Tibial nerve (tissue), 4 donors: Measurements from ENCODE around the gene FAS. TPM values are rescaled to one million over a fixed set of nuclear protein-coding genes. Genes with fewer than 3 reads are reported as not detected.

ENCODE experiments used
- DNase-seq, 2 donors: peaks; one replicate each; pipeline ENCODE4 v3.0.0-alpha.2; 2019; ENCODE audit warnings: low spot score in 2 of 2
- H3K27ac ChIP-seq, 4 donors: fragments of 200-600 bp; sonication (generic) in 3 of 4; one replicate each; pipeline ENCODE4 v1.5.1; 2017 to 2019; ENCODE audit warnings: mild to moderate bottlenecking in 1 of 4
- H3K27me3 ChIP-seq, 2 donors: fragments of 200-600 bp; sonication (generic) in 1 of 2; one replicate each; pipeline versions ENCODE4 v1.5.1 to v1.6.0; 2017 to 2019
- H3K36me3 ChIP-seq, 3 donors: fragments of 200-600 bp; sonication (generic); one replicate each; pipeline ENCODE4 v1.5.1; 2018 to 2019
- H3K4me1 ChIP-seq, 4 donors: fragments of 200-600 bp; sonication (generic) in 3 of 4; one replicate each; pipeline ENCODE4 v1.5.1; 2017 to 2019
- H3K4me3 ChIP-seq, 4 donors: fragments of 200-600 bp; sonication (generic) in 3 of 4; one replicate each; pipeline ENCODE4 v1.5.1; 2017 to 2019; ENCODE audit warnings: mild to moderate bottlenecking in 1 of 4, moderate library complexity in 1 of 4
- H3K9me3 ChIP-seq, 4 donors: fragments of 200-600 bp; sonication (generic) in 3 of 4; one replicate each; pipeline ENCODE4 v1.5.1; 2017 to 2019
- CTCF ChIP-seq, 5 experiments: fragments of 200-600 bp in 3 of 5; fragments of 450-650 bp in 2 of 5; sonication (generic) in 3 of 5; IDR thresholded peaks; one replicate each; pipeline ENCODE4 v1.5.1; 2016 to 2019; ENCODE audit warnings: antibody characterized with exemption in 5 of 5, mild to moderate bottlenecking in 3 of 5, moderate library complexity in 2 of 5
- EP300 ChIP-seq, 2 donors: sonication (generic); formaldehyde crosslinking; IDR thresholded peaks; one replicate each; pipeline ENCODE4 v1.6.1; 2017; ENCODE audit warnings: antibody characterized with exemption in 2 of 2, mild to moderate bottlenecking in 1 of 2
- POLR2A ChIP-seq, 2 donors: fragments of 450-650 bp; IDR thresholded peaks; one replicate each; pipeline ENCODE4 v1.6.1; 2017; ENCODE audit warnings: antibody characterized with exemption in 2 of 2, mild to moderate bottlenecking in 2 of 2, moderate library complexity in 2 of 2
- WGBS, 2 donors: methylation state at CpG; one replicate each; pipeline ENCODE4 v1.1.5; 2018; 5-methylcytosine and 5-hydroxymethylcytosine counted together
- total RNA-seq, 4 donors: library from RNA; depleted of rRNA; stranded (reverse); fragments of >200 nt; gene quantifications; one replicate each; pipeline ENCODE4 v1.1.0, GENCODE V29; 2016

The FAS gene
- total RNA-seq, 4 donors from 2014 or later, result 18.4 to 32.2 (median 20.9) TPM

DNA sequence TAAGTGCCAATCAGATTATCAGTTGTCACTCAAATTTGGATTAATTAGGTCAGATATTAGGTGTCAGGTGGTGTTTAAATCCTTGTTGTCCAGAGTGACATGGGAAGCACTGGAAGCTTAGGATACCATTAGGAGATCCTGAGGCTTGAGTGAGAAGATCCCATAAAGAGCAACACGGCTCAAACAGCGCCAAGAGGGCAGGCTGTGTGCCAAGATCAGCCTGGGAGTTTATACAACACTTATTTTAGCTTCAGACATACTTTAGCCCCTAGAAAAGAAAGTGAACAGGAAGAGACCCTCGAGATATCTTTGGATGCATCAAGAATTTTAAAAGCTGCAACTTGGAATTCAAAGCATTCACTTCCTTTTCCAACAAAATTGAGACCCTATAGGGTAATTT, 23.8 kb upstream of the FAS start:
- 33 to 34% methylated on average over 3 of the region's 3 CpGs for whole genome bisulfite sequencing, 2 donors
- no peaks in the 10 kb centered on the region for H3K27me3 ChIP-seq
- TF ChIP-seq POLR2A (IDR thresholded peaks at IDR 0.05) (no peak), CTCF (IDR thresholded peaks at IDR 0.05) (no peak), EP300 (IDR thresholded peaks at IDR 0.05) (no peak)
- H3K4me1 ChIP-seq, result peaks cover 0 to 32% (median 0%) of the 10 kb centered on the region in 4 donors
- H3K27ac ChIP-seq, result no peak overlapping the region
- H3K4me3 ChIP-seq, result no peak overlapping the region
- H3K36me3 ChIP-seq, result no peaks in the 10 kb centered on the region
- peak in 1 of 2 donors; percentile 30 for DNase-seq
- no peaks in the 10 kb centered on the region for H3K9me3 ChIP-seq

GRCh38 chr10:88968391-88968790, 22.2 kb upstream of the FAS start:
- WGBS, 2 donors, result 36 to 45% methylated on average over 2 of the region's 2 CpGs
- Histone ChIP-seq H3K27ac (no peak overlapping the region), H3K27me3 (no peaks in the 10 kb centered on the region), H3K36me3 (no peaks in the 10 kb centered on the region), H3K4me1 (peaks cover 0 to 37% (median 0%) of the 10 kb centered on the region in 4 donors), H3K9me3 (no peaks in the 10 kb centered on the region), H3K4me3 (no peak overlapping the region)
- TF ChIP-seq CTCF (IDR thresholded peaks at IDR 0.05), result no peak
- no peak for TF ChIP-seq EP300 (IDR thresholded peaks at IDR 0.05)
- no peak for TF ChIP-seq POLR2A (IDR thresholded peaks at IDR 0.05)
- DNase-seq, result no peak

DNA sequence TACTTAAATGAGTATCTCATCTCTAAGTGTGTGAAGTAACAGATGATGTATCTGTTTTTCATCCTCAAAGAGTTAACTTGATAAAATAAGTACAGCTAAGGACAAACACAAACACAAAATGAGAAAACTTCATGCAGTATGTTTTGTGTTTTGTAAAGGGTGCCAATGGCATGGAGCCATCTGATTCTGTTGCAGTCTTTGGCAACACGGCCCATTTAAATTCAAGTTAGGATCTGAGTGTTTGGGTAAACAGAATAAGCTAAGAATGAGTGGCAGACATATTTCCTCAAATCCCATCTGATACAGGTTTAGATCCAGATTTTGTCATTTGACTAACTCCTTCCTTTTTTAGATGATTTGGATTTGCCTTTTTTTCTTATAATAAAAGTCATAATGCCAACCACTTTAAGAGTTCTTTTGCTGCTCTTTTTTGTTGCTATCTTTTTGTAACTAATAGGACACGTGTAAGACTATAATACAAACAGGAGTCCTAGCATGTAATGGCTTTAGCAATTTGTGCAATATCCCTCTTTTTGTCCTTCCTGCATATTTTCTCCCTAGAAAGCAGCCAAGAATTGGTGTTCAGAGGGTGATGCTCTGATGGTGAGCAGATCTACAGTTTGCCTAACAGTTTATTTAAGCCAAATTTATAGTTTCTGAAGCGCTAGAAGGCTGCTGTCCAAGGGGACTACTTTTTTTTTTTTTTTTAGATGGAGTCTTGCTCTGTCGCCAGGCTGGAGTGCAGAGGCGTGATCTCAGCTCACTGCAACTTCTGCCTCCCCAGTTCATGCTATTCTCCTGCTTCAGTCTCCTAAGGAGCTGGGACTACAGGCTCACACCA, 19.2 kb upstream of the FAS start:
- H3K4me3 ChIP-seq, result no peak overlapping the region
- no peaks in the 10 kb centered on the region for H3K27me3 ChIP-seq
- 54 to 55% methylated on average over 5 of the region's 5 CpGs for WGBS, 2 donors
- peak overlapping the region in 2 of 4 donors; percentile 37 to 46 for H3K27ac ChIP-seq
- no peaks in the 10 kb centered on the region for H3K9me3 ChIP-seq
- TF ChIP-seq POLR2A (IDR thresholded peaks at IDR 0.05) (no peak), CTCF (IDR thresholded peaks at IDR 0.05) (no peak), EP300 (IDR thresholded peaks at IDR 0.05) (no peak)
- peaks cover 0 to 55% (median 5%) of the 10 kb centered on the region in 4 donors for H3K4me1 ChIP-seq
- DNase-seq, result no peak
- H3K36me3 ChIP-seq, result no peaks in the 10 kb centered on the region

GRCh38 chr10:88974012-88974411, 16.6 kb upstream of the FAS start:
- TF ChIP-seq EP300 (IDR thresholded peaks at IDR 0.05) (no peak), CTCF (IDR thresholded peaks at IDR 0.05) (no peak), POLR2A (IDR thresholded peaks at IDR 0.05) (no peak)
- peaks cover 0 to 47% (median 5%) of the 10 kb centered on the region in 4 donors for H3K4me1 ChIP-seq
- H3K36me3 ChIP-seq, result no peaks in the 10 kb centered on the region
- peak overlapping the region in 3 of 4 donors; percentile 67 to 84 (median 72) for H3K27ac ChIP-seq
- H3K27me3 ChIP-seq, result no peaks in the 10 kb centered on the region
- H3K4me3 ChIP-seq, result no peak overlapping the region
- H3K9me3 ChIP-seq, result no peaks in the 10 kb centered on the region
- DNase-seq, result no peak
- 60 to 67% methylated on average over 3 of the region's 3 CpGs for WGBS, 2 donors
